GM19438 (cell line): Measurements from ENCODE around the gene KRT4.
"Not testable (repeated sequence)": the region's sequence is repeated elsewhere in the genome, so short reads cannot be mapped to it uniquely, and the experiment has no call there.

Experiments used
- ATAC-seq: cut with Tn5 transposase; IDR thresholded peaks from one replicate; pipeline ENCODE4 v1.9.1; 2021; ENCODE audit warnings: low read depth; ENCODE audit not compliant: unreplicated experiment

KRT4 gene

GRCh38 chr12:52795332-52795674, 18.6 kb downstream of the KRT4 start:
- ATAC-seq = not testable (repeated sequence)

GRCh38 chr12:52794479-52795331, 19.2 kb downstream of the KRT4 start:
- ATAC-seq = no peak

GRCh38 chr12:52792185-52793029, 21.5 kb downstream of the KRT4 start:
- no peak for ATAC-seq

GRCh38 chr12:52791271-52792184, 22.4 kb downstream of the KRT4 start:
- ATAC-seq = no peak

- ATAC-seq = no peak
Observed at GRCh38 chr12:52790427-52791270, 23.3 kb downstream of the KRT4 start.

- no peak for ATAC-seq
Observed at GRCh38 chr12:52789637-52790426, 24.1 kb downstream of the KRT4 start.

- no peak for ATAC-seq
Observed at GRCh38 chr12:52788876-52789636, 24.9 kb downstream of the KRT4 start.

GRCh38 chr12:52788192-52788875, 25.6 kb downstream of the KRT4 start:
- no peak for ATAC-seq

GRCh38 chr12:52787324-52788191, 26.4 kb downstream of the KRT4 start:
- ATAC-seq = no peak

- ATAC-seq = no peak
Observed at GRCh38 chr12:52784909-52785308, 29.0 kb downstream of the KRT4 start.

GRCh38 chr12:52783563-52784316, 30.2 kb downstream of the KRT4 start:
- ATAC-seq = no peak

GRCh38 chr12:52782502-52782901, 31.4 kb downstream of the KRT4 start:
- no peak for ATAC-seq

GRCh38 chr12:52781399-52782082, 32.4 kb downstream of the KRT4 start:
- no peak for ATAC-seq

GRCh38 chr12:52779914-52780313, 34.0 kb downstream of the KRT4 start:
- no peak for ATAC-seq

GRCh38 chr12:52778833-52779232, 35.1 kb downstream of the KRT4 start:
- no peak for ATAC-seq

GRCh38 chr12:52777566-52777965, 36.4 kb downstream of the KRT4 start:
- no peak for ATAC-seq
